Breast epithelium (tissue), 3 donors: ENCODE data around the gene NXF3.

ENCODE experiments used
- POLR2A ChIP-seq: fragments of 450-650 bp; IDR thresholded peaks from one replicate; pipeline ENCODE4 v1.6.1; 2016; ENCODE audit warnings: antibody characterized with exemption, mild to moderate bottlenecking, moderate library complexity
- POLR2AphosphoS5 ChIP-seq, 3 donors: sonication (generic); formaldehyde crosslinking; IDR thresholded peaks; one replicate each; pipeline ENCODE4 v1.6.1; 2017; ENCODE audit warnings: antibody characterized with exemption in 3 of 3

DNA sequence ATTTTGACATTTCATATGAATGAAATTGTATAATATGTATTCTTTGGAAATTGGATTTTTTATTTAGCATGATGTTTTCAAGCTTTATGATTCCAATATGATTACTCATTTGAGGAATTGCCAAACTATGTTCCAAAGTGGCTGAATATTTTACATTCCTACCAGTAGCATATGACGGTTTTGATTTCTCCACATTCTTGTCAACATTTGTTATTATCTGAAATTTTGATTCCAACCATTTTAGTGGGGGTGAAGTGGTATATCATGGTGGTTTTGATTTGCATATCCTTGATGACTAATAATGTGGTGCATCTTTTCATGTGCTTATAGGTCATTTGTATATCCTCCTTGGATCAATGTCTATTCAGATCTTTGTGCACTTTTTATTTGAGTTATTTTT, 26.3 kb downstream of the NXF3 start:
- TF ChIP-seq POLR2AphosphoS5 (IDR thresholded peaks at IDR 0.05), result no peak
- no peak for TF ChIP-seq POLR2A
